Measurements from ENCODE around the gene DISC1. TPM values are rescaled to one million over a fixed set of nuclear protein-coding genes. Genes with fewer than 3 reads are reported as not detected.

DISC1 gene
- total and polyA plus RNA-seq, 12 donors, result 1.0 to 21.0 (median 9.7) TPM

DNA sequence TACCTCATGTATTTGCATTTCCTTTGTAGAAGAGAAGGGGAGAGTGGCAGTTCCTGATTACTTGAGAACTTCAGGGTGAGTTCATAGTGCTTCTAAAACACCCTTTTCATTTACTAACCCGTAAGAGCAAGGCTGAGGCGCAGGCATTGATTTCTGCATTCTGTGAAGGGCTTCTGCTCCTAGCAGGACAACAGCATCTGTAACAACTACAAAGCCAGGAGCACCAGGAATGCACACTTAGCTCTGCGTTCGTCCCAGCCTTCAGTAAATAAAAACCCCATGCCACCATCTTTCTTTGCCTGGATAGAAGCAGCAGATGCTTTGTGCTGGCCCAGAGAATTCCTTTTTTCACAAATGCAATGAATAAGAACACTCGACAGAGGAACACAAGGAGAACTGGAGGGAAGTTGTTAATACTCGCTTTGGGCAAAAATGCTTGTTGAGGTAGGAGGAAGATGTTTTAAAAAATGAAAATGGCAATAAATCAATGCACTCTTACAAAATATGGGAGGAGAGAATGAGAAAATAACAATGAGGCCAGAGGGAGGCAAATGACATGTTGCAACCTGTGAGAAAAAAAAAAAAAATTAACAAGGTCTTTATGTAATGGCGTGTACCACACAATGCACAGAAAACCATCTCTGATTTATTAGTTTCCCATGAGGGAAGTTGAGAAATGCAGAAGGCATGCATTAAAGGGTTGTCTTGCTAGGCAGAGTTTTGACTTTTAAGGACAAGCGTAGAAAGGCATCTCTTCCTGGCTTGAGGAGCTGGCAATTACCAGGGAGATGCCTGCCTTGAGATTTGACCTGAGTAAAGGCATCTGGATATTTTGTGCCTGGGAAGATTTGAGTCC is 418.8 kb downstream of the DISC1 start:
- no peak for TF ChIP-seq POLR2A (IDR thresholded peaks at IDR 0.05)
- TF ChIP-seq, protein P1, sequence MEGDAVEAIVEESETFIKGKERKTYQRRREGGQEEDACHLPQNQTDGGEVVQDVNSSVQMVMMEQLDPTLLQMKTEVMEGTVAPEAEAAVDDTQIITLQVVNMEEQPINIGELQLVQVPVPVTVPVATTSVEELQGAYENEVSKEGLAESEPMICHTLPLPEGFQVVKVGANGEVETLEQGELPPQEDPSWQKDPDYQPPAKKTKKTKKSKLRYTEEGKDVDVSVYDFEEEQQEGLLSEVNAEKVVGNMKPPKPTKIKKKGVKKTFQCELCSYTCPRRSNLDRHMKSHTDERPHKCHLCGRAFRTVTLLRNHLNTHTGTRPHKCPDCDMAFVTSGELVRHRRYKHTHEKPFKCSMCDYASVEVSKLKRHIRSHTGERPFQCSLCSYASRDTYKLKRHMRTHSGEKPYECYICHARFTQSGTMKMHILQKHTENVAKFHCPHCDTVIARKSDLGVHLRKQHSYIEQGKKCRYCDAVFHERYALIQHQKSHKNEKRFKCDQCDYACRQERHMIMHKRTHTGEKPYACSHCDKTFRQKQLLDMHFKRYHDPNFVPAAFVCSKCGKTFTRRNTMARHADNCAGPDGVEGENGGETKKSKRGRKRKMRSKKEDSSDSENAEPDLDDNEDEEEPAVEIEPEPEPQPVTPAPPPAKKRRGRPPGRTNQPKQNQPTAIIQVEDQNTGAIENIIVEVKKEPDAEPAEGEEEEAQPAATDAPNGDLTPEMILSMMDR (IDR thresholded peaks at IDR 0.05), result no peak
- 84 to 91% (median 86%) methylated on average over 8 of the region's 8 CpGs for WGBS, 4 donors
- no peaks in the 10 kb centered on the region for H3K27me3 ChIP-seq
- no peaks in the 10 kb centered on the region for H3K9me3 ChIP-seq (replicated peaks in 1 of 3)
- intact Hi-C loops (cut with DNase I), result no loop called here
- no peak overlapping the region for H3K4me3 ChIP-seq
- no peaks in the 10 kb centered on the region for H3K36me3 ChIP-seq (replicated peaks in 1 of 2)
- DNase-seq, result no peak
- no peaks in the 10 kb centered on the region for H3K4me1 ChIP-seq (replicated peaks in 1 of 2)
- no peak overlapping the region for H3K27ac ChIP-seq

DNA sequence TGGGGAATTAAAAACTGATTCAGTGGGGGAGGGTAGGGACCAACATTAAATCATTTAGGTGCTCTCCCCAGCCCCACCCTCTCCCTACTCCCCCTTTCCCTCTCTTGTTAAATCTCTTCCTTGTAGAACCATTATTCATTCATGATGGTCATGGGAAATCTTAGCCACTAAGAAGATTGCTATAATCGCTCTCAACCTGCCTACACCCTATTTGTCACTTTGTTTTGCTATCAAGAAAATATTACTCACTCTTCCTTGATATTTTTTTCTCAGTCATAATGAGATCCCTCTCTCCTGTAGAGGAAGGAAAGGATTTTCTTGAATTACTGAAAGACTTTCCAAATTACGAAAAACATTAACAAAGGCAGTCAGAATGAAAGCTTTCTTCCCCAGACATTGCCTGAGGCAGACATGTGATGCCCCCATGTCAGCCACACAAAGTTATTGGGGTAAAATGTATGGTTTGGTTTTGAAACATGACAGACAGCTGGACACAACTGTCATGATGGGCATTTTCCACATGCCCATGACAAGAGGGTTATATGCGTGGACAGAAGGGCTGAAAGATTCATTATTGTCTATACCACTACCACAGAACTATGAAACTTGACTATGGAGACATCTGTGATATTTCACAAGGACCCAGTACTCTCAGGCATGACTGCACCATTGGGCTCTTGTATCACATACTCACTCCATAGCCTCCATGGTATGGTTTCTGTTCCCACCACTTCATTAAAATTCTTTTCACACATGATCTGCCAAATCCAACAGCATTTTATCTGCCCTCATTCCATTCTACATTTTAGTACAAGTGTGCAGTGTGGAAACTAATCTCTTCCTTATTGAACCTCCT is 420.1 kb downstream of the DISC1 start:
- intact Hi-C loops (cut with DNase I), result no loop called here
- H3K27ac ChIP-seq, result no peak overlapping the region
- no peak overlapping the region for H3K4me3 ChIP-seq
- no peaks in the 10 kb centered on the region for H3K4me1 ChIP-seq (replicated peaks in 1 of 2)
- no peaks in the 10 kb centered on the region for H3K9me3 ChIP-seq (replicated peaks in 1 of 3)
- no peaks in the 10 kb centered on the region for H3K36me3 ChIP-seq (replicated peaks in 1 of 2)
- TF ChIP-seq POLR2A (IDR thresholded peaks at IDR 0.05), result no peak
- TF ChIP-seq, protein P1 (IDR thresholded peaks at IDR 0.05), result no peak
- 73 to 81% (median 80%) methylated on average over 3 of the region's 3 CpGs for WGBS, 4 donors
- no peaks in the 10 kb centered on the region for H3K27me3 ChIP-seq
- DNase-seq, result no peak

DNA sequence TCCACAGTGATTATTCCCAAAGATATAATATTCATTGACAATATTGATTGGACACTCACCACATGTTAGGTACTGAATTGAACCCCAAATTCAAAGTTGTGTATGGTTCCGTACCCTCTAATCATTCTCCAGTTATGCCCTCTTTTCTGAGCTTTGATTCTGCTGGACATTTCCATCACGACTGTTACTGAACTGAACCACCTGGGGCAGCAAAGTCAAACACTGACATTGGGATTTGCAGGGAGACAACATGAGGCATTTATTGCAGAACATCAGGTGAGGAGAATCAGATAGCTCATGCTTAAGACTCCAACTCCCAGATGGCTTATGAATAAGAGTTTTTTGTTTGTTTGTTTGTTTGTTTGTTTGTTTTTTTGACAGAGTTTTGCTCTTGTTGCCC is 420.9 kb downstream of the DISC1 start:
- no peak for DNase-seq
- Histone ChIP-seq H3K27me3 (no peaks in the 10 kb centered on the region), H3K4me3 (no peak overlapping the region), H3K9me3 (replicated peaks in 1 of 3) (no peaks in the 10 kb centered on the region), H3K4me1 (replicated peaks in 1 of 2) (no peaks in the 10 kb centered on the region), H3K36me3 (replicated peaks in 1 of 2) (no peaks in the 10 kb centered on the region), H3K27ac (no peak overlapping the region)
- WGBS, 4 donors, result 76 to 88% (median 86%) methylated on average over 2 of the region's 2 CpGs
- TF ChIP-seq, protein P1 (IDR thresholded peaks at IDR 0.05), result peak in 3 of 6 experiments; percentile 13 to 20 (median 14)
- no peak for TF ChIP-seq POLR2A (IDR thresholded peaks at IDR 0.05)
- intact Hi-C loops (cut with DNase I), result no loop called here

DNA sequence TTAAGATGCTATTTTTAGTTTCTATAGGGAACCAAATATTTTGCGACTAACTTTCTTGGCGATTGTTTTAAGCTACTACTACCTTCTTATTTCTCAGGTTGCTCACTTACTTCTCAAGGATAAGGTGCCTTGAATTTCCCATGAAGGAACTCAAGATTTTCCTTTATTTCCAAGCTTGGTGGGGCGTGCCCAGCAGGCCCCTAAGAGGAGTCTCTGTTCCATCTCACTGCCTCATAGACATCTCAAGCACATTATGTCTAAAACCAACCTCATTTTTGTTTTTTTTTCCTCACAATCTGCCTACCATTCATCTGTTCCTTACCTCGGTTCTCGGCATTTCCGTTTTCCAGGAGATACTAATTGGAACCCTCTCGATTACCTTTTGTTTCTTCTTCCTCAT is 421.9 kb downstream of the DISC1 start:
- intact Hi-C loops (cut with DNase I), result no loop called here
- no peaks in the 10 kb centered on the region for H3K4me1 ChIP-seq (replicated peaks in 1 of 2)
- no peak for TF ChIP-seq POLR2A (IDR thresholded peaks at IDR 0.05)
- TF ChIP-seq, protein P1 (IDR thresholded peaks at IDR 0.05), result no peak
- WGBS, 4 donors, result 86 to 94% (median 92%) methylated on average over 7 of the region's 7 CpGs
- no peaks in the 10 kb centered on the region for H3K9me3 ChIP-seq (replicated peaks in 1 of 3)
- H3K27ac ChIP-seq, result no peak overlapping the region
- H3K27me3 ChIP-seq, result no peaks in the 10 kb centered on the region
- no peak for DNase-seq
- no peak overlapping the region for H3K4me3 ChIP-seq
- H3K36me3 ChIP-seq (replicated peaks in 1 of 2), result no peaks in the 10 kb centered on the region
